ENCODE results near the gene WASHC2A.
"Not testable (repeated sequence)": the region's sequence is repeated elsewhere in the genome, so short reads cannot be mapped to it uniquely, and the experiment has no call there.

The WASHC2A gene

GRCh38 chr10:50061548-50061947 lies 6.2 kb upstream of the WASHC2A start:
- DNase-seq = not testable (repeated sequence)

GRCh38 chr10:50063100-50063499 lies 4.7 kb upstream of the WASHC2A start:
- DNase-seq = no peak

- DNase-seq = not testable (repeated sequence)
These were observed 552 bp downstream of the WASHC2A start for GRCh38 chr10:50068352-50068659.

- not testable (repeated sequence) for DNase-seq
These were observed 7.4 kb downstream of the WASHC2A start for GRCh38 chr10:50075139-50075538.

- DNase-seq = not testable (repeated sequence)
These were observed 7.8 kb downstream of the WASHC2A start for GRCh38 chr10:50075544-50075943.

- not testable (repeated sequence) for DNase-seq
These were observed 23.6 kb downstream of the WASHC2A start for GRCh38 chr10:50091304-50091703.

GRCh38 chr10:50092928-50093327 lies 25.2 kb downstream of the WASHC2A start:
- DNase-seq = not testable (repeated sequence)

GRCh38 chr10:50094630-50095029 lies 26.9 kb downstream of the WASHC2A start:
- not testable (repeated sequence) for DNase-seq

- DNase-seq = not testable (repeated sequence)
These were observed 27.6 kb downstream of the WASHC2A start for GRCh38 chr10:50095402-50095801.

GRCh38 chr10:50096722-50097121 lies 29.0 kb downstream of the WASHC2A start:
- not testable (repeated sequence) for DNase-seq

GRCh38 chr10:50098645-50099044 lies 30.9 kb downstream of the WASHC2A start:
- DNase-seq = not testable (repeated sequence)

- DNase-seq = not testable (repeated sequence)
These were observed 33.4 kb downstream of the WASHC2A start for GRCh38 chr10:50101139-50101582.

GRCh38 chr10:50101747-50102146 lies 34.0 kb downstream of the WASHC2A start:
- not testable (repeated sequence) for DNase-seq

GRCh38 chr10:50102267-50102666 lies 34.5 kb downstream of the WASHC2A start:
- not testable (repeated sequence) for DNase-seq

- DNase-seq = not testable (repeated sequence)
These were observed 41.4 kb downstream of the WASHC2A start for GRCh38 chr10:50108999-50109698.

- not testable (repeated sequence) for DNase-seq
These were observed 44.8 kb downstream of the WASHC2A start for GRCh38 chr10:50112419-50113112.

GRCh38 chr10:50126765-50127164 lies 59.0 kb downstream of the WASHC2A start:
- DNase-seq = not testable (repeated sequence)

GRCh38 chr10:50127770-50128292 lies 60.1 kb downstream of the WASHC2A start:
- DNase-seq = not testable (repeated sequence)

GRCh38 chr10:50131245-50131965 lies 63.7 kb downstream of the WASHC2A start:
- not testable (repeated sequence) for DNase-seq

GRCh38 chr10:50132322-50132721 lies 64.6 kb downstream of the WASHC2A start:
- not testable (repeated sequence) for DNase-seq

- not testable (repeated sequence) for DNase-seq
These were observed 65.1 kb downstream of the WASHC2A start for GRCh38 chr10:50132841-50133240.

GRCh38 chr10:50143512-50144174 lies 75.9 kb downstream of the WASHC2A start:
- not testable (repeated sequence) for DNase-seq

- DNase-seq = not testable (repeated sequence)
These were observed 77.8 kb downstream of the WASHC2A start for GRCh38 chr10:50145575-50145974.
